Measurements from ENCODE around the gene RASL10B. TPM values are rescaled to one million over a fixed set of nuclear protein-coding genes. Genes with fewer than 3 reads are reported as not detected.

RASL10B gene
- total and polyA plus RNA-seq, 7 experiments from 2014 or later: 0.14 to 0.76 (median 0.37) TPM

- peaks cover 0 to 10% (median 8%) of the 10 kb centered on the region in 7 donors for H3K4me1 Mint-ChIP-seq
- peak overlapping the region; percentile 90 to 99 (median 93) for H3K4me3 Mint-ChIP-seq
- H3K9me3 ChIP-seq (ENCODE audit: control insufficient read depth in 2 of 3, low read length in 3 of 3): no peaks in the 10 kb centered on the region
- no peaks in the 10 kb centered on the region for H3K27me3 ChIP-seq (ENCODE audit: control insufficient read depth in 2 of 2, insufficient read depth in 2 of 2, low read length in 2 of 2)
- H3K36me3 ChIP-seq (ENCODE audit: control insufficient read depth in 2 of 3, insufficient read depth in 3 of 3, low read length in 3 of 3): no peaks in the 10 kb centered on the region
- DNase-seq (peak; percentile 70 to 92 (median 81)), ATAC-seq (peak; percentile 90)
- H3K4me1 ChIP-seq (ENCODE audit: control insufficient read depth in 2 of 2, insufficient read depth in 2 of 2, low read length in 2 of 2): peaks cover 0 to 9% of the 10 kb centered on the region in 2 donors
- ChIA-PET CTCF (interaction anchor here (0.6 to 13.0 kb wide), 27 partner anchors 11 to 623 kb away, joined by 3 to 222 read pairs (median 6); partner anchors contain the start of genes MMP28 and TAF15), POLR2A (interaction anchor here (1.0 to 5.0 kb wide), 9 partner anchors 9 to 52 kb away, joined by 3 to 108 read pairs (median 6); partner anchors contain the start of genes MMP28 and TAF15)
- no peaks in the 10 kb centered on the region for H3K36me3 Mint-ChIP-seq
- peaks cover 0 to 21% (median 0%) of the 10 kb centered on the region in 5 donors for H3K27me3 Mint-ChIP-seq
- intact Hi-C loops (cut with micrococcal nuclease): loop anchor here (1.0 to 5.0 kb wide), 3 partner anchors 40 to 168 kb away; partner anchors contain the start of genes TAF15 (in 2 of the 2) and RDM1 (in 1 of the 2)
- peaks cover 0 to 2% (median 0%) of the 10 kb centered on the region in 11 donors for H3K9me3 Mint-ChIP-seq
- peak overlapping the region; percentile 50 for H3K27ac ChIP-seq (ENCODE audit: low read depth, low read length)
- peak overlapping the region; percentile 92 for H3K4me3 ChIP-seq (ENCODE audit: low read length)
- H3K27ac Mint-ChIP-seq: peak overlapping the region; percentile 41 to 88 (median 79)
Observed at GRCh38 chr17:35764123-35764991, 32.9 kb downstream of the RASL10B start.

- Mint-ChIP-seq H3K27me3 (peaks cover 0 to 21% (median 0%) of the 10 kb centered on the region in 5 donors), H3K36me3 (no peaks in the 10 kb centered on the region), H3K9me3 (peaks cover 0 to 2% (median 0%) of the 10 kb centered on the region in 11 donors), H3K4me3 (peak overlapping the region; percentile 90 to 99 (median 93)), H3K27ac (peak overlapping the region in 4 of 9 donors; percentile 25 to 88 (median 78)), H3K4me1 (peaks cover 0 to 10% (median 8%) of the 10 kb centered on the region in 7 donors)
- ChIA-PET POLR2A (interaction anchor here (1.3 to 5.0 kb wide), 4 partner anchors 31 to 45 kb away, joined by 6 to 108 read pairs (median 10); partner anchors contain the start of genes MMP28 and TAF15), CTCF (interaction anchor here (0.6 to 13.0 kb wide), 7 partner anchors 23 to 346 kb away, joined by 3 to 222 read pairs (median 17); partner anchors contain the start of gene TAF15)
- no peak for DNase-seq
- H3K27ac ChIP-seq (ENCODE audit: low read depth, low read length): peak overlapping the region; percentile 50
- H3K9me3 ChIP-seq (ENCODE audit: control insufficient read depth in 2 of 3, low read length in 3 of 3): no peaks in the 10 kb centered on the region
- H3K27me3 ChIP-seq (ENCODE audit: control insufficient read depth in 2 of 2, insufficient read depth in 2 of 2, low read length in 2 of 2): no peaks in the 10 kb centered on the region
- H3K36me3 ChIP-seq (ENCODE audit: control insufficient read depth in 2 of 3, insufficient read depth in 3 of 3, low read length in 3 of 3): no peaks in the 10 kb centered on the region
- peak overlapping the region; percentile 92 for H3K4me3 ChIP-seq (ENCODE audit: low read length)
- intact Hi-C loops (cut with micrococcal nuclease): no loop called here
- ATAC-seq: no peak
- peaks cover 0 to 9% of the 10 kb centered on the region in 2 donors for H3K4me1 ChIP-seq (ENCODE audit: control insufficient read depth in 2 of 2, insufficient read depth in 2 of 2, low read length in 2 of 2)
Observed at GRCh38 chr17:35765086-35765710, 33.8 kb downstream of the RASL10B start.

- Mint-ChIP-seq H3K27me3 (peaks cover 0 to 21% (median 0%) of the 10 kb centered on the region in 5 donors), H3K36me3 (no peaks in the 10 kb centered on the region), H3K9me3 (peaks cover 0 to 2% (median 0%) of the 10 kb centered on the region in 11 donors), H3K27ac (no peak overlapping the region), H3K4me3 (peak overlapping the region in 4 of 10 donors; percentile 25 to 99 (median 91)), H3K4me1 (peaks cover 0 to 10% (median 8%) of the 10 kb centered on the region in 7 donors)
- Histone ChIP-seq H3K4me3 (ENCODE audit: low read length) (no peak overlapping the region), H3K27me3 (ENCODE audit: control insufficient read depth in 2 of 2, insufficient read depth in 2 of 2, low read length in 2 of 2) (no peaks in the 10 kb centered on the region), H3K9me3 (ENCODE audit: control insufficient read depth in 2 of 3, low read length in 3 of 3) (no peaks in the 10 kb centered on the region), H3K4me1 (ENCODE audit: control insufficient read depth in 2 of 2, insufficient read depth in 2 of 2, low read length in 2 of 2) (peaks cover 0 to 9% of the 10 kb centered on the region in 2 donors), H3K36me3 (ENCODE audit: control insufficient read depth in 2 of 3, insufficient read depth in 3 of 3, low read length in 3 of 3) (no peaks in the 10 kb centered on the region), H3K27ac (ENCODE audit: low read depth, low read length) (no peak overlapping the region)
- DNase-seq: no peak
- ChIA-PET POLR2A (interaction anchor here (1.7 to 5.0 kb wide), 3 partner anchors 36 to 44 kb away, joined by 6 to 108 read pairs (median 7); partner anchors contain the start of gene TAF15), CTCF (interaction anchor here (2.4 to 13.0 kb wide), 3 partner anchors 22 to 42 kb away, joined by 20 to 222 read pairs (median 23); partner anchors contain the start of gene TAF15)
- intact Hi-C loops (cut with micrococcal nuclease): no loop called here
- no peak for ATAC-seq
Observed at GRCh38 chr17:35765756-35766488, 34.5 kb downstream of the RASL10B start.

GRCh38 chr17:35766489-35766877 is 35.0 kb downstream of the RASL10B start:
- ATAC-seq (no peak), DNase-seq (no peak)
- no peaks in the 10 kb centered on the region for H3K9me3 ChIP-seq (ENCODE audit: control insufficient read depth in 2 of 3, low read length in 3 of 3)
- peaks cover 0 to 19% (median 0%) of the 10 kb centered on the region in 5 donors for H3K27me3 Mint-ChIP-seq
- H3K4me1 ChIP-seq (ENCODE audit: control insufficient read depth in 2 of 2, insufficient read depth in 2 of 2, low read length in 2 of 2): peaks cover 0 to 9% of the 10 kb centered on the region in 2 donors
- intact Hi-C loops (cut with micrococcal nuclease): no loop called here
- H3K36me3 ChIP-seq (ENCODE audit: control insufficient read depth in 2 of 3, insufficient read depth in 3 of 3, low read length in 3 of 3): no peaks in the 10 kb centered on the region
- no peak overlapping the region for H3K27ac Mint-ChIP-seq
- H3K4me3 Mint-ChIP-seq: no peak overlapping the region
- H3K4me3 ChIP-seq (ENCODE audit: low read length): no peak overlapping the region
- H3K27me3 ChIP-seq (ENCODE audit: control insufficient read depth in 2 of 2, insufficient read depth in 2 of 2, low read length in 2 of 2): no peaks in the 10 kb centered on the region
- POLR2A ChIA-PET: interaction anchor here (1.7 to 5.0 kb wide), 2 partner anchors 38 to 43 kb away, joined by 7 to 108 read pairs; partner anchors contain the start of gene TAF15
- peaks cover 0 to under 1% (median 0%) of the 10 kb centered on the region in 11 donors for H3K9me3 Mint-ChIP-seq
- H3K4me1 Mint-ChIP-seq: peaks cover 0 to 10% (median 8%) of the 10 kb centered on the region in 7 donors
- CTCF ChIA-PET: interaction anchor here (1.2 to 13.0 kb wide), 5 partner anchors 26 to 47 kb away, joined by 4 to 222 read pairs (median 5); partner anchors contain the start of genes MMP28 and TAF15
- no peak overlapping the region for H3K27ac ChIP-seq (ENCODE audit: low read depth, low read length)
- H3K36me3 Mint-ChIP-seq: no peaks in the 10 kb centered on the region

GRCh38 chr17:35766903-35767510 is 35.6 kb downstream of the RASL10B start:
- CTCF ChIA-PET: interaction anchor here (0.6 to 13.0 kb wide), 9 partner anchors 11 to 692 kb away, joined by 3 to 222 read pairs (median 4); partner anchors contain the start of genes MMP28 and TAF15
- no peak overlapping the region for H3K4me3 ChIP-seq (ENCODE audit: low read length)
- peak in 4 of 9 donors; percentile 27 to 37 (median 36) for DNase-seq
- H3K27ac ChIP-seq (ENCODE audit: low read depth, low read length): no peak overlapping the region
- Mint-ChIP-seq H3K9me3 (no peaks in the 10 kb centered on the region), H3K27me3 (peaks cover 0 to 20% (median 0%) of the 10 kb centered on the region in 5 donors), H3K27ac (no peak overlapping the region), H3K36me3 (no peaks in the 10 kb centered on the region), H3K4me1 (peaks cover 0 to 10% (median 8%) of the 10 kb centered on the region in 7 donors), H3K4me3 (peak overlapping the region in 2 of 10 donors; percentile 41 to 58)
- no peaks in the 10 kb centered on the region for H3K27me3 ChIP-seq (ENCODE audit: control insufficient read depth in 2 of 2, insufficient read depth in 2 of 2, low read length in 2 of 2)
- POLR2A ChIA-PET: interaction anchor here (1.7 to 5.0 kb wide), 2 partner anchors 38 to 43 kb away, joined by 7 to 108 read pairs; partner anchors contain the start of gene TAF15
- ATAC-seq: no peak
- intact Hi-C loops (cut with micrococcal nuclease): no loop called here
- H3K9me3 ChIP-seq (ENCODE audit: control insufficient read depth in 2 of 3, low read length in 3 of 3): no peaks in the 10 kb centered on the region
- peaks cover 0 to 9% of the 10 kb centered on the region in 2 donors for H3K4me1 ChIP-seq (ENCODE audit: control insufficient read depth in 2 of 2, insufficient read depth in 2 of 2, low read length in 2 of 2)
- H3K36me3 ChIP-seq (ENCODE audit: control insufficient read depth in 2 of 3, insufficient read depth in 3 of 3, low read length in 3 of 3): no peaks in the 10 kb centered on the region

All from naive thymus-derived CD4-positive, alpha-beta T cell (primary cell).